ENCODE data around the gene ABHD2.

GRCh38 chr15:89118481-89118989, 30.3 kb downstream of the ABHD2 start:
- TF ChIP-seq CTCF (IDR thresholded peaks at IDR 0.05; ENCODE audit: low read depth, low read length) = no peak
- TF ChIP-seq EZH2phosphoT487 (IDR thresholded peaks at IDR 0.05; ENCODE audit: low read depth) = no peak

Measured in OCI-LY3 (cell line).